Testis (tissue), 2 donors: ENCODE measurements around the gene CHM.

Experiments used
- POLR2A ChIP-seq: fragments of 450-650 bp; IDR thresholded peaks from one replicate; pipeline ENCODE4 v1.6.1; 2017; ENCODE audit warnings: antibody characterized with exemption, mild to moderate bottlenecking, moderate library complexity
- TF ChIP-seq, protein P1 (sequence below), 3 experiments: fragments of 450-650 bp in 2 of 3; fragments of 200-600 bp in 1 of 3; sonication (generic) in 1 of 3; IDR thresholded peaks; one replicate each; pipeline ENCODE4 v1.5.1; 2016 to 2019; ENCODE audit warnings: antibody characterized with exemption in 3 of 3, mild to moderate bottlenecking in 2 of 3, moderate library complexity in 1 of 3

DNA sequence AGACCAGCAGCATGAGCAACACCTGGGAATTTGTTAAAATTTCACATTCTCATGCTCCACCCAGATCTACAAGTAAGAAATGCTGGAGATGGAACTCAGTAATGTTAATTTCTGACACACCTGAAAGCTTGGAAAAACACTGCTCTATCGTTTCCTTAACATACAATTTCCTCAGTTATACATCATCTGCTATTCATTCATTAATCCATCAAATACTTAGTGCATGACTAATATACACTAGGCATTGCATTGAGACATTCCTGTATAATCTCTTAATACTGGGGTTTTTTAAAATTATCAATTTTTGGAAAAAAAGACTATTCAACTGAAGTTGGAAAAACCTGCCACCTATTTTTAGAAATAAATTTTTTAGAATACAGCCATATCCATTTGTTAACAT is 106.1 kb downstream of the CHM start:
- TF ChIP-seq, protein P1, sequence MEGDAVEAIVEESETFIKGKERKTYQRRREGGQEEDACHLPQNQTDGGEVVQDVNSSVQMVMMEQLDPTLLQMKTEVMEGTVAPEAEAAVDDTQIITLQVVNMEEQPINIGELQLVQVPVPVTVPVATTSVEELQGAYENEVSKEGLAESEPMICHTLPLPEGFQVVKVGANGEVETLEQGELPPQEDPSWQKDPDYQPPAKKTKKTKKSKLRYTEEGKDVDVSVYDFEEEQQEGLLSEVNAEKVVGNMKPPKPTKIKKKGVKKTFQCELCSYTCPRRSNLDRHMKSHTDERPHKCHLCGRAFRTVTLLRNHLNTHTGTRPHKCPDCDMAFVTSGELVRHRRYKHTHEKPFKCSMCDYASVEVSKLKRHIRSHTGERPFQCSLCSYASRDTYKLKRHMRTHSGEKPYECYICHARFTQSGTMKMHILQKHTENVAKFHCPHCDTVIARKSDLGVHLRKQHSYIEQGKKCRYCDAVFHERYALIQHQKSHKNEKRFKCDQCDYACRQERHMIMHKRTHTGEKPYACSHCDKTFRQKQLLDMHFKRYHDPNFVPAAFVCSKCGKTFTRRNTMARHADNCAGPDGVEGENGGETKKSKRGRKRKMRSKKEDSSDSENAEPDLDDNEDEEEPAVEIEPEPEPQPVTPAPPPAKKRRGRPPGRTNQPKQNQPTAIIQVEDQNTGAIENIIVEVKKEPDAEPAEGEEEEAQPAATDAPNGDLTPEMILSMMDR (IDR thresholded peaks at IDR 0.05), result no peak
- no peak for TF ChIP-seq POLR2A
